ENCODE results near the gene ARMC9. TPM values are rescaled to one million over a fixed set of nuclear protein-coding genes. Genes with fewer than 3 reads are reported as not detected.

Gene ARMC9
- total and polyA plus RNA-seq, 8 donors = 3.7 to 15.0 (median 8.1) TPM

- TF ChIP-seq, protein P1, sequence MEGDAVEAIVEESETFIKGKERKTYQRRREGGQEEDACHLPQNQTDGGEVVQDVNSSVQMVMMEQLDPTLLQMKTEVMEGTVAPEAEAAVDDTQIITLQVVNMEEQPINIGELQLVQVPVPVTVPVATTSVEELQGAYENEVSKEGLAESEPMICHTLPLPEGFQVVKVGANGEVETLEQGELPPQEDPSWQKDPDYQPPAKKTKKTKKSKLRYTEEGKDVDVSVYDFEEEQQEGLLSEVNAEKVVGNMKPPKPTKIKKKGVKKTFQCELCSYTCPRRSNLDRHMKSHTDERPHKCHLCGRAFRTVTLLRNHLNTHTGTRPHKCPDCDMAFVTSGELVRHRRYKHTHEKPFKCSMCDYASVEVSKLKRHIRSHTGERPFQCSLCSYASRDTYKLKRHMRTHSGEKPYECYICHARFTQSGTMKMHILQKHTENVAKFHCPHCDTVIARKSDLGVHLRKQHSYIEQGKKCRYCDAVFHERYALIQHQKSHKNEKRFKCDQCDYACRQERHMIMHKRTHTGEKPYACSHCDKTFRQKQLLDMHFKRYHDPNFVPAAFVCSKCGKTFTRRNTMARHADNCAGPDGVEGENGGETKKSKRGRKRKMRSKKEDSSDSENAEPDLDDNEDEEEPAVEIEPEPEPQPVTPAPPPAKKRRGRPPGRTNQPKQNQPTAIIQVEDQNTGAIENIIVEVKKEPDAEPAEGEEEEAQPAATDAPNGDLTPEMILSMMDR (IDR thresholded peaks at IDR 0.05) = no peak
- no peak for FAIRE-seq
- intact Hi-C loops (cut with DNase I) = no loop called here
- Histone ChIP-seq H3K36me3 (no peaks in the 10 kb centered on the region), H3K27ac (no peak overlapping the region), H3K4me3 (no peak overlapping the region), H3K4me1 (no peaks in the 10 kb centered on the region), H3K9me3 (no peaks in the 10 kb centered on the region), H3K27me3 (no peaks in the 10 kb centered on the region)
- WGBS, 2 donors = 91 to 93% methylated on average over 8 of the region's 8 CpGs
- DNase-seq = no peak
- no peak for ATAC-seq
Observed at GRCh38 chr2:231367178-231367577, 168.7 kb downstream of the ARMC9 start.

DNA sequence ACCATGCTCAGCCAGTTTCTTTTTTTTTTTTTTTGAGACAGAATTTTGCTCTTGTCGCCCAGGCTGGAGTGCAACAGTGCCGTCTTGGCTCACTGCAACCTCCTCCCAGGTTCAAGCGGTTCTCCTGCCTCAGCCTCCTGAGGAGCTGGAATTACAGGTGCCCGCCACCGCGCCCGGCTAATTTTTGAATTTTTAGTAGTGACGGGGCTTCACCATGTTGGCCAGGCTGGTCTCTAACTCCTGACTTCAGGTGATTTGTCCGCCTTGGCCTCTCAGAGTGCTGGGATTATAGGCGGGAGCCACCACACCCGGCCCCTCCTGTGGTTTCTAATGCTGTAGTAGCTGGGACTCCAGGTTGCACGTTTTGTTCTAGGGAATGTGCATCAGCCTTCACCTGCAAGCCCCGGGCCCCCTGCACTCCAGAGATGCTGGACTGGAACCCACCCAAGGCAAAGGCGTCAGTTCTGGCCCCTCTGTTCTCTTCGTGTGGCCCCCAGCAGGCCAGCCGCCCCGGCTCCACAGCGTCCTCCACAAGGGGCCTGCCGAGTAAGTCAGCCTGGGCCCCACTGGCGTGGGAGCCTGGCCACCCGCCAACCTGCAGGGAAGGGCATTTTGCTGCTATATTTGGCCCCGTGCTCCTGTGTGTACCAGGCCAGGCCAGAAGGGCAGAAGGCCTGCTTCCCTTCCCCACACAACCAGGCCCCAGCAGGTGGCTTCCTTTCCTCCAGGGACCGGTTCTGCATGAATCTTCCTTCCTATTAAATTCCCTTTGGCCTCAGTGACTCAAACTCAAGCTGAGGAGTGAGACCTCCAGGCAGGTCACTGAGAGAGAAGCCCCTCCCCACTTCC lies 171.4 kb downstream of the ARMC9 start:
- H3K4me3 ChIP-seq = no peak overlapping the region
- no peak for DNase-seq
- ATAC-seq = no peak
- intact Hi-C loops (cut with DNase I) = no loop called here
- no peaks in the 10 kb centered on the region for H3K9me3 ChIP-seq
- no peaks in the 10 kb centered on the region for H3K27me3 ChIP-seq
- H3K27ac ChIP-seq = no peak overlapping the region
- TF ChIP-seq, protein P1 (IDR thresholded peaks at IDR 0.05) = no peak
- no peaks in the 10 kb centered on the region for H3K4me1 ChIP-seq
- H3K36me3 ChIP-seq = no peaks in the 10 kb centered on the region
- no peak for FAIRE-seq
- WGBS, 2 donors = 84 to 85% methylated on average over 23 of the region's 23 CpGs

- Histone ChIP-seq H3K36me3 (no peaks in the 10 kb centered on the region), H3K27me3 (no peaks in the 10 kb centered on the region), H3K4me1 (no peaks in the 10 kb centered on the region), H3K4me3 (no peak overlapping the region), H3K9me3 (no peaks in the 10 kb centered on the region), H3K27ac (no peak overlapping the region)
- WGBS, 2 donors = 86 to 90% methylated on average over 5 to 6 of the region's 6 CpGs
- TF ChIP-seq, protein P1 (IDR thresholded peaks at IDR 0.05) = no peak
- intact Hi-C loops (cut with DNase I) = no loop called here
- DNase-seq (no peak), FAIRE-seq (no peak), ATAC-seq (no peak)
Observed at GRCh38 chr2:231370429-231370748, 172.0 kb downstream of the ARMC9 start.

DNA sequence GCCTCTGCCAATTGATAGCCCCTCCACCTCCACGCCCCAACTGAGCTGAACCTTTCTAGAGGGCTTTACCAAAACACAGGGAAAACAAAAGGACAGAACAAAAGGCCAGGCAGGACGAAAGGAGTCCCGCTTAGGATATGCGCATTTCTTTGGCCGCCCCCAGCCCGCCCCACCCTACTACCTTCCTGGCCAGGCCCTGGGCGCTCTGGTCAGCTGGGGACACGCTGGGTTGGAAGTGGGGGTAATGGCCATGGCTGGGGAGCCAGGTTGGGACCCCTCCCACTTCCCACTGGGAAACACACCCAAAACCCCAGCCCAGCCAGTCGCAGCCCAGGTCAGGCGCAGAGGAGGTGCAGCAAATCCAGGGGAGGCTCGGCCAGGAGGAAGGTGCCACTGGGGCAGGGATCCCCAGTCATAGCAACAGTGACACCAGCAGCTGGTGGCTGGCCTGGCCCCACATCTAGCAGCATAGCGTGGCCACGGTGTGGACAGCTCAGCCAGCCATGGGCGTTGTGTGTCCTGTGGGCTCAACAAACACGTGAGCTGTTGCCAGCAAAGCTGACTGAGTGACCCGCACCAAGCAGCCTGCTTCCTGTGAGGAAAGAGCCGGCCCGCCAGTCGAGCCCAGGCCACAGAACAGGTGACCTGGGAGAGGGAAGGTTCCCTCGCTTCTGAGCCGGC lies 172.5 kb downstream of the ARMC9 start:
- Histone ChIP-seq H3K4me1 (no peaks in the 10 kb centered on the region), H3K27ac (no peak overlapping the region), H3K36me3 (no peaks in the 10 kb centered on the region), H3K4me3 (no peak overlapping the region), H3K27me3 (no peaks in the 10 kb centered on the region), H3K9me3 (no peaks in the 10 kb centered on the region)
- FAIRE-seq (no peak), DNase-seq (no peak), ATAC-seq (no peak)
- TF ChIP-seq, protein P1 (IDR thresholded peaks at IDR 0.05) = no peak
- WGBS, 2 donors = 94 to 97% methylated on average over 17 to 21 of the region's 21 CpGs
- intact Hi-C loops (cut with DNase I) = no loop called here
